K562 (cell line): ENCODE results near the gene NEK4. TPM values are rescaled to one million over a fixed set of nuclear protein-coding genes. Genes with fewer than 3 reads are reported as not detected.
A peak's percentile ranks its signal among the peaks of the same experiment; 100 is the strongest.

Experiments used
- E2F6 ChIP-seq, 2 experiments: IDR thresholded peaks; 2 replicates each; pipeline ENCODE4 v1.6.1; 2011; ENCODE audit warnings: borderline replicate concordance in 1 of 2, control low read depth in 1 of 2, low read depth in 1 of 2, low read length in 1 of 2, mild to moderate bottlenecking in 1 of 2, mixed read lengths in 1 of 2, moderate library complexity in 1 of 2; ENCODE audit not compliant: insufficient read depth in 1 of 2, insufficient read length in 1 of 2, poor library complexity in 1 of 2, severe bottlenecking in 1 of 2; ENCODE audit errors: extremely low read depth in 1 of 2
- MYC ChIP-seq, 2 experiments: fragments of 250-450 bp in 1 of 2; sonication (Bioruptor Pico) in 1 of 2; IDR thresholded peaks; 2 replicates each; pipeline versions ENCODE4 v1.5.1 to v1.6.1; 2012 to 2021; ENCODE audit warnings: low read depth in 2 of 2, borderline replicate concordance in 1 of 2, improper control_type of control experiment in 1 of 2, low read length in 1 of 2, mild to moderate bottlenecking in 1 of 2, moderate library complexity in 1 of 2
- MYNN ChIP-seq, 2 experiments: sonication (generic); formaldehyde crosslinking in 1 of 2; IDR thresholded peaks; 2 replicates each; pipeline versions ENCODE4 v1.5.0 to v1.6.1; 2016 to 2020; ENCODE audit warnings: antibody characterized with exemption in 1 of 2, missing genetic modification reagents in 1 of 2
- SP1 ChIP-seq: sonication (generic); formaldehyde crosslinking; IDR thresholded peaks from 2 replicates; pipeline ENCODE4 v1.8.1; 2022; ENCODE audit warnings: mild to moderate bottlenecking, missing genetic modification reagents
- TEAD1 ChIP-seq, 2 experiments: fragments of 450-650 bp in 1 of 2; sonication (generic) in 1 of 2; formaldehyde crosslinking; IDR thresholded peaks; 2 replicates each; pipeline versions ENCODE4 v1.4.0 to v1.8.0; 2020 to 2022; ENCODE audit warnings: mild to moderate bottlenecking in 2 of 2, missing genetic modification reagents in 1 of 2
- polyA plus RNA-seq, 8 experiments: library from polyadenylated mRNA; depleted of rRNA in 4 of 8; stranded (reverse) in 5 of 8; unstranded in 3 of 8; fragments of >200 nt; fragmentation: Nextera tagmentation in 2 of 8; fragmentation: Illumina TruSeq in 1 of 8; extraction: Ambion mirVana in 2 of 8; extraction: Trizol in 1 of 8; gene quantifications; 2 replicates each; pipeline versions ENCODE4 v1.2.1 to v1.2.3, GENCODE V29; 2011 to 2014; ENCODE audit warnings: inconsistent platforms in 1 of 8, missing spikeins in 1 of 8
- total RNA-seq, 7 experiments: library from RNA; depleted of rRNA in 6 of 7; stranded (reverse); fragments of >200 nt in 6 of 7; fragmentation: Illumina TruSeq in 2 of 7; extraction: Trizol in 2 of 7; gene quantifications; 2 replicates each; pipeline versions ENCODE4 v1.2.1 to v1.2.3, GENCODE V29; 2011 to 2021; ENCODE audit warnings: low replicate concordance in 1 of 7
- TF ChIP-seq, protein P1 (sequence below): sonication (generic); formaldehyde crosslinking; IDR thresholded peaks from 2 replicates; pipeline ENCODE4 v1.5.0; 2020; ENCODE audit warnings: missing genetic modification reagents
- TF ChIP-seq, protein P2 (sequence below): fragments of 450-650 bp; IDR thresholded peaks from 2 replicates; pipeline ENCODE4 v1.6.1; 2016; ENCODE audit warnings: mild to moderate bottlenecking, moderate library complexity
- TF ChIP-seq, protein P3 (sequence below): sonication (generic); formaldehyde crosslinking; IDR thresholded peaks from 2 replicates; pipeline ENCODE4 v1.8.1; 2022; ENCODE audit warnings: missing genetic modification reagents

NEK4 gene
- total and polyA plus RNA-seq, 9 of the 15 experiments (the other 6 are each of a cell fraction or from before 2014, with no cell fraction given) = 5.8 to 23.1 (median 16.6) TPM

- TF ChIP-seq, protein P1, sequence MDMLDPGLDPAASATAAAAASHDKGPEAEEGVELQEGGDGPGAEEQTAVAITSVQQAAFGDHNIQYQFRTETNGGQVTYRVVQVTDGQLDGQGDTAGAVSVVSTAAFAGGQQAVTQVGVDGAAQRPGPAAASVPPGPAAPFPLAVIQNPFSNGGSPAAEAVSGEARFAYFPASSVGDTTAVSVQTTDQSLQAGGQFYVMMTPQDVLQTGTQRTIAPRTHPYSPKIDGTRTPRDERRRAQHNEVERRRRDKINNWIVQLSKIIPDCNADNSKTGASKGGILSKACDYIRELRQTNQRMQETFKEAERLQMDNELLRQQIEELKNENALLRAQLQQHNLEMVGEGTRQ = no peak
- TF ChIP-seq SP1 (CRISPR knock-in tag) (peak; percentile 58; the same call in 1 of the 2 replicates), TEAD1 (CRISPR knock-in tag; IDR thresholded peaks at IDR 0.05) (peak in 1 of 2 experiments; percentile 72; a peak in 1 of 4 replicates), MYC (IDR thresholded peaks at IDR 0.05; ENCODE audit: low read depth, low read length) (peak; percentile 69), MYC (CRISPR knock-in tag; IDR thresholded peaks at IDR 0.05; ENCODE audit: borderline replicate concordance, low read depth) (peak; percentile 41; the same call in 1 of the 2 replicates), MYNN (IDR thresholded peaks at IDR 0.05) (peak; percentile 72; the same call in 1 of the 2 replicates), MYNN (CRISPR knock-in tag; IDR thresholded peaks at IDR 0.05) (peak; percentile 74; the same call in 1 of the 2 replicates), E2F6 (IDR thresholded peaks at IDR 0.05; ENCODE audit: borderline replicate concordance in 1 of 2, extremely low read depth in 1 of 2, insufficient read depth in 1 of 2, insufficient read length in 1 of 2, low read depth in 1 of 2, low read length in 1 of 2, poor library complexity in 1 of 2, severe bottlenecking in 1 of 2) (peak; percentile 59 to 69)
- TF ChIP-seq, protein P2, sequence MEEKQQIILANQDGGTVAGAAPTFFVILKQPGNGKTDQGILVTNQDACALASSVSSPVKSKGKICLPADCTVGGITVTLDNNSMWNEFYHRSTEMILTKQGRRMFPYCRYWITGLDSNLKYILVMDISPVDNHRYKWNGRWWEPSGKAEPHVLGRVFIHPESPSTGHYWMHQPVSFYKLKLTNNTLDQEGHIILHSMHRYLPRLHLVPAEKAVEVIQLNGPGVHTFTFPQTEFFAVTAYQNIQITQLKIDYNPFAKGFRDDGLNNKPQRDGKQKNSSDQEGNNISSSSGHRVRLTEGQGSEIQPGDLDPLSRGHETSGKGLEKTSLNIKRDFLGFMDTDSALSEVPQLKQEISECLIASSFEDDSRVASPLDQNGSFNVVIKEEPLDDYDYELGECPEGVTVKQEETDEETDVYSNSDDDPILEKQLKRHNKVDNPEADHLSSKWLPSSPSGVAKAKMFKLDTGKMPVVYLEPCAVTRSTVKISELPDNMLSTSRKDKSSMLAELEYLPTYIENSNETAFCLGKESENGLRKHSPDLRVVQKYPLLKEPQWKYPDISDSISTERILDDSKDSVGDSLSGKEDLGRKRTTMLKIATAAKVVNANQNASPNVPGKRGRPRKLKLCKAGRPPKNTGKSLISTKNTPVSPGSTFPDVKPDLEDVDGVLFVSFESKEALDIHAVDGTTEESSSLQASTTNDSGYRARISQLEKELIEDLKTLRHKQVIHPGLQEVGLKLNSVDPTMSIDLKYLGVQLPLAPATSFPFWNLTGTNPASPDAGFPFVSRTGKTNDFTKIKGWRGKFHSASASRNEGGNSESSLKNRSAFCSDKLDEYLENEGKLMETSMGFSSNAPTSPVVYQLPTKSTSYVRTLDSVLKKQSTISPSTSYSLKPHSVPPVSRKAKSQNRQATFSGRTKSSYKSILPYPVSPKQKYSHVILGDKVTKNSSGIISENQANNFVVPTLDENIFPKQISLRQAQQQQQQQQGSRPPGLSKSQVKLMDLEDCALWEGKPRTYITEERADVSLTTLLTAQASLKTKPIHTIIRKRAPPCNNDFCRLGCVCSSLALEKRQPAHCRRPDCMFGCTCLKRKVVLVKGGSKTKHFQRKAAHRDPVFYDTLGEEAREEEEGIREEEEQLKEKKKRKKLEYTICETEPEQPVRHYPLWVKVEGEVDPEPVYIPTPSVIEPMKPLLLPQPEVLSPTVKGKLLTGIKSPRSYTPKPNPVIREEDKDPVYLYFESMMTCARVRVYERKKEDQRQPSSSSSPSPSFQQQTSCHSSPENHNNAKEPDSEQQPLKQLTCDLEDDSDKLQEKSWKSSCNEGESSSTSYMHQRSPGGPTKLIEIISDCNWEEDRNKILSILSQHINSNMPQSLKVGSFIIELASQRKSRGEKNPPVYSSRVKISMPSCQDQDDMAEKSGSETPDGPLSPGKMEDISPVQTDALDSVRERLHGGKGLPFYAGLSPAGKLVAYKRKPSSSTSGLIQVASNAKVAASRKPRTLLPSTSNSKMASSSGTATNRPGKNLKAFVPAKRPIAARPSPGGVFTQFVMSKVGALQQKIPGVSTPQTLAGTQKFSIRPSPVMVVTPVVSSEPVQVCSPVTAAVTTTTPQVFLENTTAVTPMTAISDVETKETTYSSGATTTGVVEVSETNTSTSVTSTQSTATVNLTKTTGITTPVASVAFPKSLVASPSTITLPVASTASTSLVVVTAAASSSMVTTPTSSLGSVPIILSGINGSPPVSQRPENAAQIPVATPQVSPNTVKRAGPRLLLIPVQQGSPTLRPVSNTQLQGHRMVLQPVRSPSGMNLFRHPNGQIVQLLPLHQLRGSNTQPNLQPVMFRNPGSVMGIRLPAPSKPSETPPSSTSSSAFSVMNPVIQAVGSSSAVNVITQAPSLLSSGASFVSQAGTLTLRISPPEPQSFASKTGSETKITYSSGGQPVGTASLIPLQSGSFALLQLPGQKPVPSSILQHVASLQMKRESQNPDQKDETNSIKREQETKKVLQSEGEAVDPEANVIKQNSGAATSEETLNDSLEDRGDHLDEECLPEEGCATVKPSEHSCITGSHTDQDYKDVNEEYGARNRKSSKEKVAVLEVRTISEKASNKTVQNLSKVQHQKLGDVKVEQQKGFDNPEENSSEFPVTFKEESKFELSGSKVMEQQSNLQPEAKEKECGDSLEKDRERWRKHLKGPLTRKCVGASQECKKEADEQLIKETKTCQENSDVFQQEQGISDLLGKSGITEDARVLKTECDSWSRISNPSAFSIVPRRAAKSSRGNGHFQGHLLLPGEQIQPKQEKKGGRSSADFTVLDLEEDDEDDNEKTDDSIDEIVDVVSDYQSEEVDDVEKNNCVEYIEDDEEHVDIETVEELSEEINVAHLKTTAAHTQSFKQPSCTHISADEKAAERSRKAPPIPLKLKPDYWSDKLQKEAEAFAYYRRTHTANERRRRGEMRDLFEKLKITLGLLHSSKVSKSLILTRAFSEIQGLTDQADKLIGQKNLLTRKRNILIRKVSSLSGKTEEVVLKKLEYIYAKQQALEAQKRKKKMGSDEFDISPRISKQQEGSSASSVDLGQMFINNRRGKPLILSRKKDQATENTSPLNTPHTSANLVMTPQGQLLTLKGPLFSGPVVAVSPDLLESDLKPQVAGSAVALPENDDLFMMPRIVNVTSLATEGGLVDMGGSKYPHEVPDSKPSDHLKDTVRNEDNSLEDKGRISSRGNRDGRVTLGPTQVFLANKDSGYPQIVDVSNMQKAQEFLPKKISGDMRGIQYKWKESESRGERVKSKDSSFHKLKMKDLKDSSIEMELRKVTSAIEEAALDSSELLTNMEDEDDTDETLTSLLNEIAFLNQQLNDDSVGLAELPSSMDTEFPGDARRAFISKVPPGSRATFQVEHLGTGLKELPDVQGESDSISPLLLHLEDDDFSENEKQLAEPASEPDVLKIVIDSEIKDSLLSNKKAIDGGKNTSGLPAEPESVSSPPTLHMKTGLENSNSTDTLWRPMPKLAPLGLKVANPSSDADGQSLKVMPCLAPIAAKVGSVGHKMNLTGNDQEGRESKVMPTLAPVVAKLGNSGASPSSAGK = no peak
- TF ChIP-seq, protein P3, sequence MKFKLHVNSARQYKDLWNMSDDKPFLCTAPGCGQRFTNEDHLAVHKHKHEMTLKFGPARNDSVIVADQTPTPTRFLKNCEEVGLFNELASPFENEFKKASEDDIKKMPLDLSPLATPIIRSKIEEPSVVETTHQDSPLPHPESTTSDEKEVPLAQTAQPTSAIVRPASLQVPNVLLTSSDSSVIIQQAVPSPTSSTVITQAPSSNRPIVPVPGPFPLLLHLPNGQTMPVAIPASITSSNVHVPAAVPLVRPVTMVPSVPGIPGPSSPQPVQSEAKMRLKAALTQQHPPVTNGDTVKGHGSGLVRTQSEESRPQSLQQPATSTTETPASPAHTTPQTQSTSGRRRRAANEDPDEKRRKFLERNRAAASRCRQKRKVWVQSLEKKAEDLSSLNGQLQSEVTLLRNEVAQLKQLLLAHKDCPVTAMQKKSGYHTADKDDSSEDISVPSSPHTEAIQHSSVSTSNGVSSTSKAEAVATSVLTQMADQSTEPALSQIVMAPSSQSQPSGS (CRISPR knock-in tag) = no peak
Observed at GRCh38 chr3:52705688-52706686, 64.8 kb downstream of the NEK4 start, which contains the start of the genes GLT8D1 and SPCS1 (continued).
